Right atrium auricular region (tissue), 2 donors: ENCODE data around the gene YARS1. TPM values are rescaled to one million over a fixed set of nuclear protein-coding genes. Genes with fewer than 3 reads are reported as not detected.

Experiments
- DNase-seq: peaks from one replicate; pipeline ENCODE4 v3.0.0-alpha.2; 2019; ENCODE audit warnings: low spot score
- H3K27ac ChIP-seq, 2 donors: fragments of 200-600 bp; sonication (generic); 1 replicate in 1 of 2; 2 replicates in 1 of 2; pipeline ENCODE4 v1.5.1; 2016 to 2019
- H3K27me3 ChIP-seq, 2 donors: fragments of 200-600 bp; sonication (generic); one replicate each; pipeline versions ENCODE4 v1.5.1 to v1.6.0; 2017 to 2019
- H3K36me3 ChIP-seq: fragments of 200-600 bp; sonication (generic); one replicate; pipeline ENCODE4 v1.5.1; 2016
- H3K4me1 ChIP-seq, 2 donors: fragments of 200-600 bp; sonication (generic); one replicate each; pipeline versions ENCODE4 v1.5.1 to v1.6.0; 2017 to 2019
- H3K4me3 ChIP-seq, 2 donors: fragments of 200-600 bp; sonication (generic); 1 replicate in 1 of 2; 2 replicates in 1 of 2; pipeline ENCODE4 v1.5.1; 2017 to 2019; ENCODE audit warnings: mild to moderate bottlenecking in 1 of 2, moderate library complexity in 1 of 2
- H3K9me3 ChIP-seq, 2 donors: fragments of 200-600 bp; sonication (generic); one replicate each; pipeline ENCODE4 v1.5.1; 2019
- CTCF ChIP-seq, 2 donors: fragments of 200-600 bp; sonication (generic); IDR thresholded peaks; one replicate each; pipeline ENCODE4 v1.5.1; 2019; ENCODE audit warnings: antibody characterized with exemption in 2 of 2
- total RNA-seq, 2 donors: library from RNA; depleted of rRNA; stranded (reverse); fragments of >200 nt; gene quantifications; one replicate each; pipeline ENCODE4 v1.1.0, GENCODE V29; 2016

Gene YARS1
- total RNA-seq, 2 donors from 2014 or later = 23.3 to 33.1 TPM

GRCh38 chr1:32759997-32760623 lies 57.0 kb downstream of the YARS1 start:
- no peaks in the 10 kb centered on the region for H3K36me3 ChIP-seq
- no peak for DNase-seq
- no peak for TF ChIP-seq CTCF (IDR thresholded peaks at IDR 0.05)
- no peaks in the 10 kb centered on the region for H3K9me3 ChIP-seq
- no peak overlapping the region for H3K27ac ChIP-seq
- no peak overlapping the region for H3K4me3 ChIP-seq
- H3K27me3 ChIP-seq = no peaks in the 10 kb centered on the region
- peaks cover 0 to 17% of the 10 kb centered on the region in 2 donors for H3K4me1 ChIP-seq

GRCh38 chr1:32759521-32759981 lies 57.6 kb downstream of the YARS1 start:
- Histone ChIP-seq H3K27me3 (no peaks in the 10 kb centered on the region), H3K27ac (no peak overlapping the region), H3K4me3 (no peak overlapping the region), H3K36me3 (no peaks in the 10 kb centered on the region), H3K4me1 (peaks cover 0 to 23% of the 10 kb centered on the region in 2 donors), H3K9me3 (no peaks in the 10 kb centered on the region)
- TF ChIP-seq CTCF (IDR thresholded peaks at IDR 0.05) = no peak
- no peak for DNase-seq

GRCh38 chr1:32758795-32759430 lies 58.2 kb downstream of the YARS1 start:
- no peak for TF ChIP-seq CTCF (IDR thresholded peaks at IDR 0.05)
- H3K4me1 ChIP-seq = peaks cover 0 to 29% of the 10 kb centered on the region in 2 donors

GRCh38 chr1:32758177-32758794 lies 58.9 kb downstream of the YARS1 start:
- no peak for DNase-seq
- peaks cover 0 to 33% of the 10 kb centered on the region in 2 donors for H3K4me1 ChIP-seq
- H3K9me3 ChIP-seq = no peaks in the 10 kb centered on the region
- no peak overlapping the region for H3K4me3 ChIP-seq
- no peak overlapping the region for H3K27ac ChIP-seq
- no peaks in the 10 kb centered on the region for H3K27me3 ChIP-seq
- no peaks in the 10 kb centered on the region for H3K36me3 ChIP-seq
- no peak for TF ChIP-seq CTCF (IDR thresholded peaks at IDR 0.05)

More at GRCh38 chr1:32758795-32759430, 58.2 kb downstream of the YARS1 start:
- Histone ChIP-seq H3K36me3 (no peaks in the 10 kb centered on the region), H3K9me3 (no peaks in the 10 kb centered on the region), H3K27ac (no peak overlapping the region), H3K27me3 (no peaks in the 10 kb centered on the region), H3K4me3 (no peak overlapping the region)
- no peak for DNase-seq

- Histone ChIP-seq H3K36me3 (no peaks in the 10 kb centered on the region), H3K27ac (no peak overlapping the region), H3K4me3 (no peak overlapping the region), H3K27me3 (no peaks in the 10 kb centered on the region), H3K9me3 (no peaks in the 10 kb centered on the region), H3K4me1 (peaks cover 0 to 37% of the 10 kb centered on the region in 2 donors)
- DNase-seq = no peak
- no peak for TF ChIP-seq CTCF (IDR thresholded peaks at IDR 0.05)
Observed at GRCh38 chr1:32757213-32757895, 59.8 kb downstream of the YARS1 start.
